ENCODE data around the gene SLC39A11.

SLC39A11 gene

GRCh38 chr17:72970797-72971196, 121.7 kb downstream of the SLC39A11 start:
- H2BK5ac ChIP-seq (ENCODE audit: low read depth, low read length, poor library complexity), result no peak overlapping the region
- no peak overlapping the region for H3K27ac ChIP-seq (ENCODE audit: low read depth, low read length)
- H4K8ac ChIP-seq (ENCODE audit: low read depth, low read length), result no peak overlapping the region
- WGBS (ENCODE audit: extremely low coverage, insufficient coverage, insufficient read length), result no CpG with 5 or more reads among the region's 10 CpGs
- H3K23ac ChIP-seq (ENCODE audit: low read length), result no peak overlapping the region
- no peak overlapping the region for H3K14ac ChIP-seq (ENCODE audit: low read length)
- H4K91ac ChIP-seq (ENCODE audit: low read depth, low read length), result no peak overlapping the region
- no peak overlapping the region for H3K4ac ChIP-seq (ENCODE audit: low read depth, low read length)
- DNase-seq, result no peak
- H3K36me3 ChIP-seq (ENCODE audit: control insufficient read depth in 1 of 2, insufficient read depth in 2 of 2, low read length in 2 of 2), result no peaks in the 10 kb centered on the region
- H3K4me1 ChIP-seq (ENCODE audit: control insufficient read depth in 1 of 2, insufficient read depth in 2 of 2, low read length in 2 of 2), result peaks cover 0 to 3% of the 10 kb centered on the region in 2 experiments
- no peak overlapping the region for H3K4me3 ChIP-seq (ENCODE audit: low read depth, low read length)
- H3K9ac ChIP-seq (ENCODE audit: low read length), result no peak overlapping the region
- H2AFZ ChIP-seq (ENCODE audit: insufficient read depth, low read length, poor library complexity), result no peak overlapping the region
- no peaks in the 10 kb centered on the region for H3K27me3 ChIP-seq (ENCODE audit: insufficient read depth, low read length)
- H3K4me2 ChIP-seq (ENCODE audit: low read length), result no peak overlapping the region
- H4K12ac ChIP-seq (ENCODE audit: low read depth, low read length), result no peak overlapping the region
- H2AK5ac ChIP-seq (ENCODE audit: low read length), result no peak overlapping the region
- H3K79me1 ChIP-seq (ENCODE audit: low read length), result no peaks in the 10 kb centered on the region
- peaks cover 2% of the 10 kb centered on the region for H3K9me3 ChIP-seq (ENCODE audit: insufficient read depth, low read depth, low read length)
- no peak overlapping the region for H2BK120ac ChIP-seq (ENCODE audit: insufficient read depth, low read length, poor library complexity)
- H2BK12ac ChIP-seq (ENCODE audit: low read length), result no peak overlapping the region
- H3K79me2 ChIP-seq (ENCODE audit: control insufficient read depth, insufficient read depth, low read length, poor library complexity), result no peaks in the 10 kb centered on the region
- no peak overlapping the region for H3K18ac ChIP-seq (ENCODE audit: low read length)

- Histone ChIP-seq H3K9me3 (ENCODE audit: insufficient read depth, low read depth, low read length) (peaks cover 2% of the 10 kb centered on the region), H2BK120ac (ENCODE audit: insufficient read depth, low read length, poor library complexity) (no peak overlapping the region), H4K91ac (ENCODE audit: low read depth, low read length) (no peak overlapping the region), H4K8ac (ENCODE audit: low read depth, low read length) (no peak overlapping the region), H3K9ac (ENCODE audit: low read length) (no peak overlapping the region), H2AK5ac (ENCODE audit: low read length) (no peak overlapping the region), H3K27ac (ENCODE audit: low read depth, low read length) (no peak overlapping the region), H3K27me3 (ENCODE audit: insufficient read depth, low read length) (no peaks in the 10 kb centered on the region), H3K4ac (ENCODE audit: low read depth, low read length) (no peak overlapping the region), H4K12ac (ENCODE audit: low read depth, low read length) (no peak overlapping the region), H3K23ac (ENCODE audit: low read length) (no peak overlapping the region), H2BK12ac (ENCODE audit: low read length) (no peak overlapping the region), H3K18ac (ENCODE audit: low read length) (no peak overlapping the region), H2AFZ (ENCODE audit: insufficient read depth, low read length, poor library complexity) (no peak overlapping the region), H3K79me1 (ENCODE audit: low read length) (no peaks in the 10 kb centered on the region), H3K14ac (ENCODE audit: low read length) (no peak overlapping the region), H3K4me2 (ENCODE audit: low read length) (no peak overlapping the region), H2BK5ac (ENCODE audit: low read depth, low read length, poor library complexity) (no peak overlapping the region), H3K4me1 (ENCODE audit: control insufficient read depth in 1 of 2, insufficient read depth in 2 of 2, low read length in 2 of 2) (peaks cover 0 to 3% of the 10 kb centered on the region in 2 experiments), H3K4me3 (ENCODE audit: low read depth, low read length) (no peak overlapping the region), H3K79me2 (ENCODE audit: control insufficient read depth, insufficient read depth, low read length, poor library complexity) (no peaks in the 10 kb centered on the region), H3K36me3 (ENCODE audit: control insufficient read depth in 1 of 2, insufficient read depth in 2 of 2, low read length in 2 of 2) (no peaks in the 10 kb centered on the region)
- WGBS (ENCODE audit: extremely low coverage, insufficient coverage, insufficient read length), result no CpG with 5 or more reads among the region's 5 CpGs
- no peak for DNase-seq
Measured at GRCh38 chr17:72970246-72970645, 122.2 kb downstream of the SLC39A11 start.

GRCh38 chr17:72969293-72969906, 123.1 kb downstream of the SLC39A11 start:
- Histone ChIP-seq H3K9ac (ENCODE audit: low read length) (no peak overlapping the region), H3K79me2 (ENCODE audit: control insufficient read depth, insufficient read depth, low read length, poor library complexity) (no peaks in the 10 kb centered on the region), H3K14ac (ENCODE audit: low read length) (no peak overlapping the region), H4K12ac (ENCODE audit: low read depth, low read length) (no peak overlapping the region), H3K9me3 (ENCODE audit: insufficient read depth, low read depth, low read length) (peaks cover 2% of the 10 kb centered on the region), H3K4ac (ENCODE audit: low read depth, low read length) (no peak overlapping the region), H3K4me1 (ENCODE audit: control insufficient read depth in 1 of 2, insufficient read depth in 2 of 2, low read length in 2 of 2) (peaks cover 0 to 3% of the 10 kb centered on the region in 2 experiments), H2AK5ac (ENCODE audit: low read length) (no peak overlapping the region), H2AFZ (ENCODE audit: insufficient read depth, low read length, poor library complexity) (no peak overlapping the region), H3K4me3 (ENCODE audit: low read depth, low read length) (no peak overlapping the region), H3K23ac (ENCODE audit: low read length) (no peak overlapping the region), H4K8ac (ENCODE audit: low read depth, low read length) (no peak overlapping the region), H2BK5ac (ENCODE audit: low read depth, low read length, poor library complexity) (no peak overlapping the region), H2BK120ac (ENCODE audit: insufficient read depth, low read length, poor library complexity) (no peak overlapping the region), H3K18ac (ENCODE audit: low read length) (no peak overlapping the region), H2BK12ac (ENCODE audit: low read length) (no peak overlapping the region), H4K91ac (ENCODE audit: low read depth, low read length) (no peak overlapping the region), H3K4me2 (ENCODE audit: low read length) (no peak overlapping the region), H3K36me3 (ENCODE audit: control insufficient read depth in 1 of 2, insufficient read depth in 2 of 2, low read length in 2 of 2) (no peaks in the 10 kb centered on the region), H3K27ac (ENCODE audit: low read depth, low read length) (no peak overlapping the region), H3K27me3 (ENCODE audit: insufficient read depth, low read length) (no peaks in the 10 kb centered on the region), H3K79me1 (ENCODE audit: low read length) (no peaks in the 10 kb centered on the region)
- no CpG with 5 or more reads among the region's 5 CpGs for WGBS (ENCODE audit: extremely low coverage, insufficient coverage, insufficient read length)
- no peak for DNase-seq

GRCh38 chr17:72968798-72969197, 123.7 kb downstream of the SLC39A11 start:
- peaks cover 0 to 3% of the 10 kb centered on the region in 2 experiments for H3K4me1 ChIP-seq (ENCODE audit: control insufficient read depth in 1 of 2, insufficient read depth in 2 of 2, low read length in 2 of 2)
- no peak overlapping the region for H3K14ac ChIP-seq (ENCODE audit: low read length)
- H3K79me1 ChIP-seq (ENCODE audit: low read length), result no peaks in the 10 kb centered on the region
- H2BK5ac ChIP-seq (ENCODE audit: low read depth, low read length, poor library complexity), result no peak overlapping the region
- no peak overlapping the region for H3K4me3 ChIP-seq (ENCODE audit: low read depth, low read length)
- no peak overlapping the region for H3K4ac ChIP-seq (ENCODE audit: low read depth, low read length)
- no peak overlapping the region for H4K12ac ChIP-seq (ENCODE audit: low read depth, low read length)
- H3K36me3 ChIP-seq (ENCODE audit: control insufficient read depth in 1 of 2, insufficient read depth in 2 of 2, low read length in 2 of 2), result no peaks in the 10 kb centered on the region
- no peak overlapping the region for H4K8ac ChIP-seq (ENCODE audit: low read depth, low read length)
- no peak overlapping the region for H3K18ac ChIP-seq (ENCODE audit: low read length)
- H3K27me3 ChIP-seq (ENCODE audit: insufficient read depth, low read length), result no peaks in the 10 kb centered on the region
- H3K23ac ChIP-seq (ENCODE audit: low read length), result no peak overlapping the region
- DNase-seq, result no peak
- H3K79me2 ChIP-seq (ENCODE audit: control insufficient read depth, insufficient read depth, low read length, poor library complexity), result no peaks in the 10 kb centered on the region
- no peak overlapping the region for H2BK120ac ChIP-seq (ENCODE audit: insufficient read depth, low read length, poor library complexity)
- H3K27ac ChIP-seq (ENCODE audit: low read depth, low read length), result no peak overlapping the region
- WGBS (ENCODE audit: extremely low coverage, insufficient coverage, insufficient read length), result no CpG with 5 or more reads among the region's 9 CpGs
- H3K4me2 ChIP-seq (ENCODE audit: low read length), result no peak overlapping the region
- H3K9me3 ChIP-seq (ENCODE audit: insufficient read depth, low read depth, low read length), result peaks cover 2% of the 10 kb centered on the region
- no peak overlapping the region for H2AFZ ChIP-seq (ENCODE audit: insufficient read depth, low read length, poor library complexity)
- H4K91ac ChIP-seq (ENCODE audit: low read depth, low read length), result no peak overlapping the region
- no peak overlapping the region for H2BK12ac ChIP-seq (ENCODE audit: low read length)
- H2AK5ac ChIP-seq (ENCODE audit: low read length), result no peak overlapping the region
- no peak overlapping the region for H3K9ac ChIP-seq (ENCODE audit: low read length)

Data from trophoblast cell (in vitro differentiated cells and primary cell).